Midbrain (tissue), 1 donor: ENCODE data around the gene SCYL1.

Experiments used
- DNase-seq: peaks from one replicate; lab custom pipeline; 2025; lab: John Stamatoyannopoulos, UW

The SCYL1 gene

GRCh38 chr11:65569164-65569972 is 44.5 kb downstream of the SCYL1 start:
- no peak for DNase-seq

GRCh38 chr11:65569973-65570918 is 45.4 kb downstream of the SCYL1 start, which contains the start of gene ZNRD2:
Gene ZNRD2 (plus strand): TSS chr11:65570477. CDS start chr11:65570492, 15 bp downstream.
- peak; percentile 99 for DNase-seq

- DNase-seq: no peak
Measured at GRCh38 chr11:65571420-65571819, 46.5 kb downstream of the SCYL1 start.

GRCh38 chr11:65571940-65572339 is 47.1 kb downstream of the SCYL1 start:
- DNase-seq: no peak

GRCh38 chr11:65572356-65573051 is 47.6 kb downstream of the SCYL1 start, which contains the start of gene FAM89B:
Gene FAM89B (plus strand): TSS chr11:65572538. CDS start chr11:65572670, 132 bp downstream.
- peak; percentile 86 for DNase-seq

- no peak for DNase-seq
Measured at GRCh38 chr11:65573391-65574079, 48.7 kb downstream of the SCYL1 start.

- DNase-seq: peak; percentile 71
Measured at GRCh38 chr11:65574109-65574810, 49.4 kb downstream of the SCYL1 start.

- no peak for DNase-seq
Measured at GRCh38 chr11:65574811-65575567, 50.1 kb downstream of the SCYL1 start.

GRCh38 chr11:65575568-65576231 is 50.8 kb downstream of the SCYL1 start, which contains the start of gene EHBP1L1:
Gene EHBP1L1 (plus strand): TSS chr11:65576053. CDS start chr11:65576303, 250 bp downstream.
- DNase-seq: no peak

- no peak for DNase-seq
Measured at GRCh38 chr11:65576232-65576866, 51.5 kb downstream of the SCYL1 start.

- DNase-seq: no peak
Measured at GRCh38 chr11:65576867-65577755, 52.2 kb downstream of the SCYL1 start.

- DNase-seq: no peak
Measured at GRCh38 chr11:65577756-65578109, 52.9 kb downstream of the SCYL1 start.

GRCh38 chr11:65578134-65578533 is 53.3 kb downstream of the SCYL1 start:
- no peak for DNase-seq

- DNase-seq: no peak
Measured at GRCh38 chr11:65578667-65579066, 53.8 kb downstream of the SCYL1 start.

GRCh38 chr11:65579291-65579690 is 54.4 kb downstream of the SCYL1 start:
- DNase-seq: no peak

GRCh38 chr11:65580031-65580692 is 55.3 kb downstream of the SCYL1 start:
- DNase-seq: no peak

GRCh38 chr11:65580756-65581155 is 55.9 kb downstream of the SCYL1 start:
- no peak for DNase-seq
